ENCODE results near the gene DNAJC21. TPM values are rescaled to one million over a fixed set of nuclear protein-coding genes. Genes with fewer than 3 reads are reported as not detected.

DNAJC21 gene
- total RNA-seq, 1 donor from 2014 or later = 57.7 TPM

GRCh38 chr5:35004200-35004599 is 74.8 kb downstream of the DNAJC21 start:
- intact Hi-C loops (cut with DNase I) = no loop called here
- Histone ChIP-seq H3K27me3 (no peaks in the 10 kb centered on the region), H3K4me3 (no peak overlapping the region), H3K9me3 (no peaks in the 10 kb centered on the region), H3K36me3 (no peaks in the 10 kb centered on the region), H3K27ac (no peak overlapping the region), H3K4me1 (no peaks in the 10 kb centered on the region)
- no peak for TF ChIP-seq CTCF (IDR thresholded peaks at IDR 0.05)
- DNase-seq = no peak
- ATAC-seq = no peak

GRCh38 chr5:35004771-35005170 is 75.4 kb downstream of the DNAJC21 start:
- Histone ChIP-seq H3K4me3 (no peak overlapping the region), H3K27ac (no peak overlapping the region), H3K27me3 (no peaks in the 10 kb centered on the region), H3K9me3 (no peaks in the 10 kb centered on the region), H3K4me1 (no peaks in the 10 kb centered on the region), H3K36me3 (no peaks in the 10 kb centered on the region)
- intact Hi-C loops (cut with DNase I) = no loop called here
- ATAC-seq = no peak
- TF ChIP-seq CTCF (IDR thresholded peaks at IDR 0.05) = no peak
- no peak for DNase-seq

Other genes with a start within 250 kb of the DNAJC21 start
- 0.20 TPM for gene TTC23L, start 90.4 kb upstream of the DNAJC21 start, total RNA-seq
- gene RAD1, start 14.1 kb upstream of the DNAJC21 start, total RNA-seq = 29.1 TPM
- gene BRIX1, start 13.8 kb upstream of the DNAJC21 start, total RNA-seq = 19.8 TPM
- gene AGXT2, start 118.4 kb downstream of the DNAJC21 start, total RNA-seq = not detected